Body of pancreas (tissue), 4 donors: Measurements from ENCODE around the gene EYA2. TPM values are rescaled to one million over a fixed set of nuclear protein-coding genes. Genes with fewer than 3 reads are reported as not detected.

Experiments used
- ATAC-seq: fragments of 150-250 bp; one replicate; pipeline ENCODE4 v1.9.1; 2016
- DNase-seq, 4 donors: peaks; one replicate each; pipeline ENCODE4 v3.0.0-alpha.2; 2019
- H3K27ac ChIP-seq, 4 donors: fragments of 200-600 bp; sonication (generic); 1 replicate in 3 of 4; 2 replicates in 1 of 4; pipeline versions ENCODE4 v1.5.1 to v1.6.1; 2016 to 2019; ENCODE audit warnings: mild to moderate bottlenecking in 1 of 4, mixed read lengths in 1 of 4, moderate library complexity in 1 of 4
- H3K27me3 ChIP-seq, 2 donors: fragments of 200-600 bp; sonication (generic); one replicate each; pipeline ENCODE4 v1.6.0; 2016; ENCODE audit warnings: mild to moderate bottlenecking in 1 of 2
- H3K36me3 ChIP-seq, 2 donors: fragments of 200-600 bp; sonication (generic); replicated peaks in 1 of 2; 2 replicates each; pipeline ENCODE4 v1.5.1; 2016; ENCODE audit warnings: low read depth in 2 of 2; ENCODE audit not compliant: insufficient read depth in 1 of 2
- H3K4me1 ChIP-seq: fragments of 200-600 bp; sonication (generic); one replicate; pipeline ENCODE4 v1.6.0; 2016
- H3K4me3 ChIP-seq, 2 donors: fragments of 200-600 bp; sonication (generic); 1 replicate in 1 of 2; 2 replicates in 1 of 2; pipeline ENCODE4 v1.5.1; 2016 to 2019
- H3K9me3 ChIP-seq, 3 donors: fragments of 200-600 bp; sonication (generic); 1 replicate in 2 of 3; 2 replicates in 1 of 3; pipeline ENCODE4 v1.5.1; 2016
- CTCF ChIP-seq, 7 experiments: fragments of 450-650 bp in 4 of 7; fragments of 200-600 bp in 3 of 7; sonication (generic) in 3 of 7; IDR thresholded peaks; one replicate each; pipeline ENCODE4 v1.5.1; 2016 to 2019; ENCODE audit warnings: antibody characterized with exemption in 7 of 7
- POLR2A ChIP-seq, 3 donors: fragments of 450-650 bp; IDR thresholded peaks; one replicate each; pipeline ENCODE4 v1.6.1; 2016; ENCODE audit warnings: antibody characterized with exemption in 3 of 3, mild to moderate bottlenecking in 2 of 3
- WGBS, 2 donors: methylation state at CpG; one replicate each; pipeline ENCODE4 v1.1.5; 2017; 5-methylcytosine and 5-hydroxymethylcytosine counted together
- intact Hi-C: fragments of 100-400 bp; cut with DNase I; formaldehyde crosslinking; loops from one replicate; pipeline ENCODE4 v1.15.1; 2023
- total RNA-seq, 2 donors: library from RNA; depleted of rRNA; stranded (reverse); fragments of >200 nt; gene quantifications; one replicate each; pipeline ENCODE4 v1.1.0, GENCODE V29; 2016

Gene EYA2
- total RNA-seq, 2 donors from 2014 or later: 0.52 to 3.6 TPM

- Histone ChIP-seq H3K27ac (no peak overlapping the region), H3K36me3 (no peaks in the 10 kb centered on the region), H3K4me1 (no peaks in the 10 kb centered on the region), H3K9me3 (peaks cover 0 to 4% (median 0%) of the 10 kb centered on the region in 3 donors), H3K4me3 (no peak overlapping the region), H3K27me3 (no peaks in the 10 kb centered on the region)
- TF ChIP-seq POLR2A (IDR thresholded peaks at IDR 0.05): no peak
- TF ChIP-seq CTCF (IDR thresholded peaks at IDR 0.05): no peak
- intact Hi-C loops: no loop called here
- no peak for DNase-seq
- ATAC-seq: no peak
- WGBS, 2 donors: 41 to 68% methylated on average over 3 to 14 of the region's 14 CpGs
Measured at GRCh38 chr20:46965477-46965876, 70.8 kb downstream of the EYA2 start.

GRCh38 chr20:46967646-46968045 lies 73.0 kb downstream of the EYA2 start:
- Histone ChIP-seq H3K27ac (no peak overlapping the region), H3K27me3 (no peaks in the 10 kb centered on the region), H3K4me1 (no peaks in the 10 kb centered on the region), H3K4me3 (no peak overlapping the region), H3K9me3 (peaks cover 0 to 2% (median 0%) of the 10 kb centered on the region in 3 donors), H3K36me3 (no peaks in the 10 kb centered on the region)
- 55 to 57% methylated on average over 1 to 2 of the region's 2 CpGs for WGBS, 2 donors
- ATAC-seq: no peak
- TF ChIP-seq POLR2A (IDR thresholded peaks at IDR 0.05) (no peak), CTCF (IDR thresholded peaks at IDR 0.05) (no peak)
- DNase-seq: no peak
- intact Hi-C loops: no loop called here

- Histone ChIP-seq H3K4me1 (no peaks in the 10 kb centered on the region), H3K36me3 (no peaks in the 10 kb centered on the region), H3K4me3 (no peak overlapping the region), H3K9me3 (no peaks in the 10 kb centered on the region), H3K27ac (no peak overlapping the region), H3K27me3 (no peaks in the 10 kb centered on the region)
- no peak for DNase-seq
- ATAC-seq: no peak
- intact Hi-C loops: no loop called here
- TF ChIP-seq CTCF (IDR thresholded peaks at IDR 0.05) (no peak), POLR2A (IDR thresholded peaks at IDR 0.05) (no peak)
- 19 to 24% methylated on average over 4 of the region's 4 CpGs for WGBS, 2 donors
Measured at GRCh38 chr20:46970937-46971630, 76.4 kb downstream of the EYA2 start.

GRCh38 chr20:46973766-46974165 lies 79.1 kb downstream of the EYA2 start:
- H3K27ac ChIP-seq: no peak overlapping the region
- DNase-seq (no peak), ATAC-seq (no peak)
- WGBS, 2 donors: 57 to 60% methylated on average over 6 of the region's 6 CpGs
- H3K4me3 ChIP-seq: no peak overlapping the region
- TF ChIP-seq CTCF (IDR thresholded peaks at IDR 0.05) (no peak), POLR2A (IDR thresholded peaks at IDR 0.05) (no peak)
- H3K9me3 ChIP-seq: no peaks in the 10 kb centered on the region
- no peaks in the 10 kb centered on the region for H3K36me3 ChIP-seq
- H3K27me3 ChIP-seq: no peaks in the 10 kb centered on the region
- H3K4me1 ChIP-seq: no peaks in the 10 kb centered on the region
- intact Hi-C loops: no loop called here
